Panc1 (cell line): ENCODE data around the gene INPP4B. TPM values are rescaled to one million over a fixed set of nuclear protein-coding genes. Genes with fewer than 3 reads are reported as not detected.

Experiments
- ATAC-seq: fragments of 200-7000 bp; cut with Tn5 transposase; 2 replicates; pipeline ENCODE4 v1.9.1; 2020; ENCODE audit warnings: mild to moderate bottlenecking, moderate library complexity
- BruUV-seq: library from RNA; stranded (reverse); fragments of 400-500 nt; replicated peaks from 2 replicates; lab custom pipeline; 2021; lab: Mats Ljungman, UMichigan
- CTCF ChIA-PET: fragments of 300-600 bp; sonication (Branson Sonifier 250); formaldehyde crosslinking; loops from one replicate; lab custom pipeline; 2022; ENCODE audit warnings: antibody characterized with exemption; lab: Charles Lee
- POLR2A ChIA-PET: fragments of 300-600 bp; sonication (Branson Sonifier 250); formaldehyde crosslinking; loops from one replicate; lab custom pipeline; 2022; ENCODE audit warnings: antibody characterized with exemption; lab: Charles Lee
- DNase-seq: peaks from one replicate; pipeline ENCODE4 v3.0.0-alpha.2; 2010; ENCODE audit warnings: low read depth, low spot score
- H3K27ac ChIP-seq: 2 replicates; pipeline ENCODE4 v1.5.1; 2011; ENCODE audit warnings: mild to moderate bottlenecking, low read length, inconsistent platforms
- H3K27me3 ChIP-seq: fragments of 200-500 bp; sonication (Bioruptor generic); 2 replicates; pipeline ENCODE4 v1.6.0; 2014; ENCODE audit warnings: low read length, inconsistent platforms; ENCODE audit not compliant: control insufficient read depth, insufficient read depth
- H3K36me3 ChIP-seq: fragments of 200-500 bp; sonication (Bioruptor generic); 2 replicates; pipeline ENCODE4 v1.5.1; 2014; ENCODE audit warnings: inconsistent platforms, mild to moderate bottlenecking, low read length, moderate library complexity; ENCODE audit not compliant: control insufficient read depth, insufficient read depth
- H3K4me1 ChIP-seq: 2 replicates; pipeline ENCODE4 v1.5.1; 2011; ENCODE audit warnings: inconsistent platforms, mild to moderate bottlenecking, low read length, moderate library complexity; ENCODE audit not compliant: control insufficient read depth, insufficient read depth
- H3K4me3 ChIP-seq, 2 experiments: 2 replicates each; pipeline ENCODE4 v1.5.1; 2011 to 2012; ENCODE audit warnings: low read depth in 2 of 2, low read length in 2 of 2, mild to moderate bottlenecking in 2 of 2, inconsistent platforms in 1 of 2, moderate library complexity in 1 of 2
- H3K9me3 ChIP-seq: fragments of 200-500 bp; sonication (Bioruptor generic); 2 replicates; pipeline ENCODE4 v1.5.1; 2014; ENCODE audit warnings: low read depth, mild to moderate bottlenecking, inconsistent platforms, low read length, moderate library complexity; ENCODE audit not compliant: control insufficient read depth, insufficient read depth
- POLR2AphosphoS5 ChIP-seq: IDR thresholded peaks from 2 replicates; pipeline ENCODE4 v1.6.1; 2012; ENCODE audit warnings: mild to moderate bottlenecking, low read depth, low read length, moderate library complexity
- REST ChIP-seq, 2 experiments: IDR thresholded peaks; 2 replicates each; pipeline ENCODE4 v1.6.1; 2011 to 2012; ENCODE audit warnings: low read depth in 2 of 2, control low read depth in 1 of 2, low read length in 1 of 2, mild to moderate bottlenecking in 1 of 2, moderate library complexity in 1 of 2; ENCODE audit not compliant: insufficient read depth in 1 of 2
- SIN3A ChIP-seq: IDR thresholded peaks from 2 replicates; pipeline ENCODE4 v1.6.1; 2012; ENCODE audit warnings: low read depth, mild to moderate bottlenecking, low read length, moderate library complexity, borderline replicate concordance; ENCODE audit not compliant: insufficient read depth
- TCF7L2 ChIP-seq: IDR thresholded peaks from 2 replicates; pipeline ENCODE4 v1.6.1; 2011; ENCODE audit warnings: mild to moderate bottlenecking, low read depth, low read length, inconsistent platforms
- in situ Hi-C: cut with HindIII; loops from 2 replicates; pipeline ENCODE4 v1.10.0; 2016; ENCODE audit warnings: low sequenced_read_pairs, low pct_unique_long_range_greater_than_20kb
- intact Hi-C: fragments of 100-400 bp; cut with micrococcal nuclease; formaldehyde crosslinking; loops from one replicate; pipeline ENCODE4 v1.10.0; 2022; ENCODE audit not compliant: unreplicated experiment
- total RNA-seq: library from RNA; stranded (reverse); gene quantifications from one replicate; pipeline ENCODE4 v1.2.1, GENCODE V29; 2021; ENCODE audit not compliant: unreplicated experiment
- TF ChIP-seq, protein P1 (sequence below): fragments of 450-650 bp; IDR thresholded peaks from 2 replicates; pipeline ENCODE4 v1.5.1; 2017; ENCODE audit warnings: mild to moderate bottlenecking

Gene INPP4B
- total RNA-seq, 1 experiment from 2014 or later: 4.5 TPM

- Histone ChIP-seq H3K27ac (no peak overlapping the region), H3K36me3 (no peaks in the 10 kb centered on the region), H3K27me3 (no peaks in the 10 kb centered on the region), H3K4me3 (no peak overlapping the region), H3K9me3 (no peaks in the 10 kb centered on the region), H3K4me1 (no peaks in the 10 kb centered on the region)
- CTCF ChIA-PET: no interaction called here
- TF ChIP-seq SIN3A: no peak
- TF ChIP-seq, protein P1, sequence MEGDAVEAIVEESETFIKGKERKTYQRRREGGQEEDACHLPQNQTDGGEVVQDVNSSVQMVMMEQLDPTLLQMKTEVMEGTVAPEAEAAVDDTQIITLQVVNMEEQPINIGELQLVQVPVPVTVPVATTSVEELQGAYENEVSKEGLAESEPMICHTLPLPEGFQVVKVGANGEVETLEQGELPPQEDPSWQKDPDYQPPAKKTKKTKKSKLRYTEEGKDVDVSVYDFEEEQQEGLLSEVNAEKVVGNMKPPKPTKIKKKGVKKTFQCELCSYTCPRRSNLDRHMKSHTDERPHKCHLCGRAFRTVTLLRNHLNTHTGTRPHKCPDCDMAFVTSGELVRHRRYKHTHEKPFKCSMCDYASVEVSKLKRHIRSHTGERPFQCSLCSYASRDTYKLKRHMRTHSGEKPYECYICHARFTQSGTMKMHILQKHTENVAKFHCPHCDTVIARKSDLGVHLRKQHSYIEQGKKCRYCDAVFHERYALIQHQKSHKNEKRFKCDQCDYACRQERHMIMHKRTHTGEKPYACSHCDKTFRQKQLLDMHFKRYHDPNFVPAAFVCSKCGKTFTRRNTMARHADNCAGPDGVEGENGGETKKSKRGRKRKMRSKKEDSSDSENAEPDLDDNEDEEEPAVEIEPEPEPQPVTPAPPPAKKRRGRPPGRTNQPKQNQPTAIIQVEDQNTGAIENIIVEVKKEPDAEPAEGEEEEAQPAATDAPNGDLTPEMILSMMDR: no peak
- TF ChIP-seq REST (IDR thresholded peaks at IDR 0.05; ENCODE audit: insufficient read depth in 1 of 2, low read depth in 2 of 2, low read length in 1 of 2): no peak
- TF ChIP-seq TCF7L2: no peak
- no TSS peak for BruUV-seq
- POLR2A ChIA-PET: no interaction called here
- ATAC-seq (no peak), DNase-seq (no peak)
- intact Hi-C loops: no loop called here
- in situ Hi-C loops: no loop called here
Observed at GRCh38 chr4:142316025-142316424, 530.1 kb downstream of the INPP4B start.

- intact Hi-C loops (no loop called here), in situ Hi-C loops (no loop called here)
- TF ChIP-seq REST (IDR thresholded peaks at IDR 0.05; ENCODE audit: insufficient read depth in 1 of 2, low read depth in 2 of 2, low read length in 1 of 2): no peak
- no peak for TF ChIP-seq TCF7L2
- TF ChIP-seq SIN3A: no peak
- no peak for TF ChIP-seq POLR2AphosphoS5
- TF ChIP-seq, protein P1: no peak
- CTCF ChIA-PET: no interaction called here
- ATAC-seq (no peak), DNase-seq (no peak)
- no peaks in the 10 kb centered on the region for H3K4me1 ChIP-seq
- BruUV-seq: no TSS peak
- H3K9me3 ChIP-seq: no peaks in the 10 kb centered on the region
- POLR2A ChIA-PET: no interaction called here
- no peak overlapping the region for H3K27ac ChIP-seq
- no peaks in the 10 kb centered on the region for H3K36me3 ChIP-seq
- H3K4me3 ChIP-seq: no peak overlapping the region
- H3K27me3 ChIP-seq: no peaks in the 10 kb centered on the region
Observed at GRCh38 chr4:142314686-142315085, 531.4 kb downstream of the INPP4B start.
